ENCODE results near the gene PALLD. TPM values are rescaled to one million over a fixed set of nuclear protein-coding genes. Genes with fewer than 3 reads are reported as not detected.
A peak's percentile ranks its signal among the peaks of the same experiment; 100 is the strongest.

The PALLD gene
- polyA plus RNA-seq, 3 donors, result 6.1 to 11.8 (median 9.9) TPM

- H3K4me1 ChIP-seq (ENCODE audit: control insufficient read depth in 1 of 2, insufficient read depth in 2 of 2, low read length in 2 of 2), result peaks cover 17 to 29% of the 10 kb centered on the region in 2 donors
- H3K27ac Mint-ChIP-seq, result no peak overlapping the region
- WGBS (ENCODE audit: insufficient coverage), result no CpG with 5 or more reads among the region's 2 CpGs
- peaks cover 2 to 13% of the 10 kb centered on the region in 2 donors for H3K36me3 Mint-ChIP-seq
- no peak overlapping the region for H3K27ac ChIP-seq (ENCODE audit: low read depth in 1 of 2, low read length in 2 of 2)
- no peak for DNase-seq
- no peak overlapping the region for H3K4me3 ChIP-seq (replicated peaks in 1 of 3; ENCODE audit: low read depth in 2 of 3, low read length in 3 of 3)
- no peaks in the 10 kb centered on the region for H3K36me3 ChIP-seq (replicated peaks in 1 of 2; ENCODE audit: control insufficient read depth in 1 of 2, insufficient read depth in 2 of 2, low read length in 2 of 2)
- H3K27me3 ChIP-seq (ENCODE audit: control insufficient read depth in 2 of 2, insufficient read depth in 2 of 2, low read length in 2 of 2), result peaks cover 14 to 22% of the 10 kb centered on the region in 2 donors
- H2AFZ ChIP-seq (ENCODE audit: insufficient read depth, low read depth, low read length, poor library complexity, severe bottlenecking), result no peak overlapping the region
- H4K20me1 ChIP-seq (ENCODE audit: insufficient read depth, low read length), result no peaks in the 10 kb centered on the region
- peaks cover 0 to 4% (median 0%) of the 10 kb centered on the region in 7 donors for H3K9me3 Mint-ChIP-seq
- no peak overlapping the region for H3K9ac ChIP-seq (ENCODE audit: insufficient read depth, low read length, poor library complexity, severe bottlenecking)
- H3K79me2 ChIP-seq (ENCODE audit: insufficient read depth, low read length), result no peaks in the 10 kb centered on the region
- H3K4me1 Mint-ChIP-seq, result peaks cover 25% of the 10 kb centered on the region
- H3K27me3 Mint-ChIP-seq (ENCODE audit: low read depth in 3 of 3), result peaks cover 25 to 29% (median 29%) of the 10 kb centered on the region in 3 donors
- no peak overlapping the region for H3K4me3 Mint-ChIP-seq
- TF ChIP-seq CTCF (IDR thresholded peaks at IDR 0.05), result no peak
- intact Hi-C loops (cut with micrococcal nuclease), result no loop called here
- H3K4me2 ChIP-seq (replicated peaks; ENCODE audit: extremely low read depth, low read length, poor library complexity, severe bottlenecking), result no peak overlapping the region
- H3K9me3 ChIP-seq (replicated peaks in 1 of 2; ENCODE audit: control insufficient read depth in 1 of 2, insufficient read depth in 1 of 2, low read length in 2 of 2), result no peaks in the 10 kb centered on the region
Measured at GRCh38 chr4:168874083-168874482, 377.2 kb downstream of the PALLD start.

- WGBS (ENCODE audit: insufficient coverage), result no CpG with 5 or more reads among the region's 1 CpG
- H3K4me1 ChIP-seq (ENCODE audit: control insufficient read depth in 1 of 2, insufficient read depth in 2 of 2, low read length in 2 of 2), result peaks cover 37 to 50% of the 10 kb centered on the region in 2 donors
- peaks cover 14 to 22% of the 10 kb centered on the region in 2 donors for H3K27me3 ChIP-seq (ENCODE audit: control insufficient read depth in 2 of 2, insufficient read depth in 2 of 2, low read length in 2 of 2)
- H3K27me3 Mint-ChIP-seq (ENCODE audit: low read depth in 3 of 3), result peaks cover 23 to 32% (median 26%) of the 10 kb centered on the region in 3 donors
- no peak overlapping the region for H3K4me2 ChIP-seq (replicated peaks; ENCODE audit: extremely low read depth, low read length, poor library complexity, severe bottlenecking)
- no peak overlapping the region for H3K4me3 ChIP-seq (replicated peaks in 1 of 3; ENCODE audit: low read depth in 2 of 3, low read length in 3 of 3)
- no peak for TF ChIP-seq CTCF (IDR thresholded peaks at IDR 0.05)
- no peaks in the 10 kb centered on the region for H3K9me3 ChIP-seq (replicated peaks in 1 of 2; ENCODE audit: control insufficient read depth in 1 of 2, insufficient read depth in 1 of 2, low read length in 2 of 2)
- intact Hi-C loops (cut with micrococcal nuclease), result loop anchor here in 1 of 2 donors (5.0 kb wide), 1 partner anchor 44 kb away; no protein-coding TSS in a partner anchor
- no peak overlapping the region for H2AFZ ChIP-seq (ENCODE audit: insufficient read depth, low read depth, low read length, poor library complexity, severe bottlenecking)
- H3K79me2 ChIP-seq (ENCODE audit: insufficient read depth, low read length), result no peaks in the 10 kb centered on the region
- H3K9ac ChIP-seq (ENCODE audit: insufficient read depth, low read length, poor library complexity, severe bottlenecking), result no peak overlapping the region
- peaks cover 0 to 4% (median 0%) of the 10 kb centered on the region in 7 donors for H3K9me3 Mint-ChIP-seq
- peaks cover 44% of the 10 kb centered on the region for H3K4me1 Mint-ChIP-seq
- no peaks in the 10 kb centered on the region for H3K36me3 ChIP-seq (replicated peaks in 1 of 2; ENCODE audit: control insufficient read depth in 1 of 2, insufficient read depth in 2 of 2, low read length in 2 of 2)
- H3K27ac Mint-ChIP-seq, result peak overlapping the region in 1 of 7 donors; percentile 69
- peaks cover 2 to 13% of the 10 kb centered on the region in 2 donors for H3K36me3 Mint-ChIP-seq
- H3K27ac ChIP-seq (ENCODE audit: low read depth in 1 of 2, low read length in 2 of 2), result no peak overlapping the region
- DNase-seq, result no peak
- peak overlapping the region in 1 of 2 donors; percentile 86 for H3K4me3 Mint-ChIP-seq
- no peaks in the 10 kb centered on the region for H4K20me1 ChIP-seq (ENCODE audit: insufficient read depth, low read length)
Measured at GRCh38 chr4:168876106-168876505, 379.3 kb downstream of the PALLD start.

Measured in CD14-positive monocyte (primary cell).